ENCODE data around the gene SLC23A3.

GRCh38 chr2:219179601-219180465 is 10.0 kb upstream of the SLC23A3 start:
- TF ChIP-seq CTCF (conservative IDR thresholded peaks at IDR 0.05; ENCODE audit: low read length) (no peak), EZH2phosphoT487 (IDR thresholded peaks at IDR 0.05; ENCODE audit: borderline replicate concordance, low read depth, low read length) (no peak)

All from OCI-LY7 (cell line).